Measurements from ENCODE around the gene LZTR1. TPM values are rescaled to one million over a fixed set of nuclear protein-coding genes. Genes with fewer than 3 reads are reported as not detected.
"Not testable (repeated sequence)": the region's sequence is repeated elsewhere in the genome, so short reads cannot be mapped to it uniquely, and the experiment has no call there.

Gene LZTR1
- total RNA-seq, 1 donor from 2014 or later, result 72.8 TPM

- Histone ChIP-seq H3K4me3 (peak overlapping the region in 1 of 2 donors; percentile 94), H3K9me3 (no peaks in the 10 kb centered on the region), H3K27me3 (no peaks in the 10 kb centered on the region), H3K27ac (peak overlapping the region; percentile 7 to 97), H3K4me1 (peaks cover 13 to 30% of the 10 kb centered on the region in 2 donors), H3K36me3 (peaks cover 9 to 11% of the 10 kb centered on the region in 2 donors)
- no peak for DNase-seq (ENCODE audit: low spot score in 2 of 2)
- no peak for TF ChIP-seq CTCF (IDR thresholded peaks at IDR 0.05)
- intact Hi-C loops (cut with DNase I), result loop anchor here (2.0 to 10.0 kb wide), 2 partner anchors 41 to 89 kb away; partner anchors contain the start of genes CRKL and LRRC74B
These were observed 21.7 kb downstream of the LZTR1 start for GRCh38 chr22:21003782-21004181.

- intact Hi-C loops (cut with DNase I), result loop anchor here (10.0 kb wide), 1 partner anchor 94 kb away; the partner anchor contains the start of gene CRKL
- H3K27me3 ChIP-seq, H3K36me3 ChIP-seq: not testable (repeated sequence)
These were observed 27.1 kb downstream of the LZTR1 start for GRCh38 chr22:21009208-21009607.

GRCh38 chr22:21009638-21010425 lies 27.7 kb downstream of the LZTR1 start:
- intact Hi-C loops (cut with DNase I), result loop anchor here (2.0 to 10.0 kb wide), 2 partner anchors 19 to 95 kb away; partner anchors contain the start of gene CRKL
- DNase-seq (ENCODE audit: low spot score in 2 of 2), result no peak
- H3K27ac ChIP-seq, result no peak overlapping the region
- H3K36me3 ChIP-seq, result no peaks in the 10 kb centered on the region
- H3K27me3 ChIP-seq, result no peaks in the 10 kb centered on the region
- H3K4me1 ChIP-seq, result peaks cover 3 to 5% of the 10 kb centered on the region in 2 donors
- no peaks in the 10 kb centered on the region for H3K9me3 ChIP-seq
- H3K4me3 ChIP-seq, result no peak overlapping the region
- TF ChIP-seq CTCF (IDR thresholded peaks at IDR 0.05), result no peak

More at GRCh38 chr22:21009208-21009607, 27.1 kb downstream of the LZTR1 start:
- H3K4me1 ChIP-seq; H3K27ac ChIP-seq; H3K4me3 ChIP-seq; H3K9me3 ChIP-seq; DNase-seq (ENCODE audit: low spot score in 2 of 2): not testable (repeated sequence)

- Histone ChIP-seq H3K4me3 (no peak overlapping the region), H3K9me3 (no peaks in the 10 kb centered on the region), H3K4me1 (peaks cover 9 to 13% of the 10 kb centered on the region in 2 donors), H3K27me3 (no peaks in the 10 kb centered on the region), H3K27ac (no peak overlapping the region), H3K36me3 (no peaks in the 10 kb centered on the region)
- DNase-seq (ENCODE audit: low spot score in 2 of 2), result no peak
- TF ChIP-seq CTCF (IDR thresholded peaks at IDR 0.05), result no peak
- intact Hi-C loops (cut with DNase I), result loop anchor here (2.0 kb wide), 1 partner anchor 20 kb away; no protein-coding TSS in a partner anchor
These were observed 28.5 kb downstream of the LZTR1 start for GRCh38 chr22:21010426-21011113.

GRCh38 chr22:21012446-21013407 lies 30.6 kb downstream of the LZTR1 start:
- Histone ChIP-seq H3K27me3 (no peaks in the 10 kb centered on the region), H3K4me1 (peaks cover 10 to 18% of the 10 kb centered on the region in 2 donors), H3K9me3 (no peaks in the 10 kb centered on the region), H3K4me3 (no peak overlapping the region), H3K36me3 (no peaks in the 10 kb centered on the region), H3K27ac (peak overlapping the region; percentile 57 to 68)
- intact Hi-C loops (cut with DNase I), result no loop called here
- TF ChIP-seq CTCF (IDR thresholded peaks at IDR 0.05), result no peak
- DNase-seq (ENCODE audit: low spot score in 2 of 2), result no peak

Data from ascending aorta (tissue), 2 donors.